Measurements from ENCODE around the gene TEX261.
A peak's percentile ranks its signal among the peaks of the same experiment; 100 is the strongest.

Gene TEX261

DNA sequence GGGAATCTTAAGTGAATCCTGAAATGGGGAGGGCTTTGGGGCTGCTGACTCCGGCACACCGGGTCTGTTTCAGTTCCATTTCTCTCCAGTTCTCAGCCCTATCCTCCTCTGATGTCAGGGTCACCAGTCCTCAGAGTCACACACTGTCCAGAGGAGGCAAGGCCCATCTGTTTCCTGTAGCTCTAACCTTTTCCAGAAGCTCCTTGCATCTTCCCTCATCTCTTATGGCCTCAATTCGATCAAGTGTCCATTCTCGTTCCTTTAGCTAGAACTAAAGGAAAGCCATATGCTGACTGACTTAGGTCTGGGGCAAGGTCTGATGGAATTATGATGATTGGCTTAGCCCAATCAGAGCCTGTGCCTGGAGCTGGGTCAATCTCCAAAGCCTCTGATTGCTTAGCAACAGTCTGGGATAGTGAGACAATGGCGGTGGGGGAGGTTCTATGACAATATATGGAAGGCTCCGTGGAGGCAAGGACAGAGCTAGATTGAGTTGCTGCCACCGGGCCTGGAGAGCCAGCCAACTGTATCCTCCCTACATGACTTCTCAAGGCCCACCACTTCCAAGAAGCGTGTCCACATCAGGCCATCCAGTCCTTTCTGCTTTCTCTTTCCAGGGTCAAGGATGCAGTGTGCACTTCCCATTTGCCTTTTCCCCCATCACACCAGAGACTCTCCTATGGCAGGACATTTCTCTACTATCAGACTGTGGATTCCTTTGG is 11.0 kb downstream of the TEX261 start:
- no peak overlapping the region for H3K27ac ChIP-seq

DNA sequence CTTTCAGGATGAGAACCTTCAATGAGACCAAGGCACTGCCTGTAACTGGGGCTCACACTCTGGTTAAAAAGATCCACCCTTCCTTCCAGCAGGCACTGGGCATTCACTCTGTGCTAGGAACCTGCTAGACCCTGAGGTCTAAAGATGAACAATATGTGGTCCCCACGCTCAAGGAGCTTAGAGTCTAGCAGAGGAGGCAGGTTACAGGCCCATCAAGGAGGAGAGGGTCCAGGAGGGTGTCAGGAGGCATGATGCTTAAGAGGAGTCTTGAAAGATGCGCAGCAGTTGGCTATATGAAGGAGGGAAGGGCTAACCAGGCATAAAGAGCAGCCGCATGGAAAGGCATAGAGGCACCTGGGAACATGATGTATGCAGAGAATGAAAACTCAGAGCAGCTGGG is 11.7 kb downstream of the TEX261 start:
- DNase-seq (ENCODE audit: low read depth, low spot score): no peak
- H3K27ac ChIP-seq: no peak overlapping the region

More for the DNA sequence above, 11.0 kb downstream of the TEX261 start:
- DNase-seq (ENCODE audit: low read depth, low spot score): no peak

DNA sequence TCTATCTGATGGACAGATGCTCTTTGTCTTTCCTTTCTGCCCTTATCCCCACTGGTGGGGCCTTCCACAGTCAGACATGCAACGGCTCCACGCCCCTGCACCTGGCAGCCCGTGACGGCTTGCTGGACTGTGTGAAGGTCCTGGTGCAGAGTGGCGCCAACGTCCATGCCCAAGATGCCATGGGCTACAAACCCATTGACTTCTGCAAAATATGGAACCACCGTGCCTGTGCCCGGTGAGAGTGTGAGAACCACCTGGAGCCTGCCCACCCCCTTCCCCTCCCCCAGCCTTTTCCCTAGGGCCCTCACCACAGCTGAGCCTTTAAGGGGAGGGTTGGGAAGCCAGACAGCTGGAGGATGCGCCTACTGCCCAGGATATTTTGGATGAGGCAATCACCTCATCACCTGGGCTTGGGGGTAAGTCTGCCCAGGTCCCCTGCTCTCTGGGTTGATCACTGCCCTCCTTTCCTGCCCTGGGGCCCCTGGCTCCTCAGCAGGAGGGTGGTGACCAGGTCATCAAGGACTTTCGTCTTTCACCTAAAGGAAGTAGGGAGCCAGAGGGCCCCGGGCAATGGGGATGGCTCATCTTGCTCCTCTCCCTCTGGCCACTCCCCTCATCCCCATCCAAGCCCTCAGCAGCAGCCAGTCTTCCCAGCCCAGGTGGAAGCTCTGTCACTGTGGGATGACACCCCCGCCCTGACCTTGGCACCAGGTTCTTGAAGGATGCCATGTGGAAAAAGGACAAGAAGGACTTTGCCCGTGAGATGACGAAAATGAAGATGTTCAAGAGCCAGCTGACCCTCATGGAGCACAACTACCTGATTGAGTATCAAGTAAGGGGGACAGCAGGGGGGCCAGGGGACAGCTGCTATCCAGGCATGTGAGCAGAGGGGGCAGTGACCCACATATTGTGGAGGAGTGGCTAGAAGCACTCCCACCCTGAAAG is 12.5 kb downstream of the TEX261 start:
- H3K27ac ChIP-seq: no peak overlapping the region
- no peak for DNase-seq (ENCODE audit: low read depth, low spot score)

DNA sequence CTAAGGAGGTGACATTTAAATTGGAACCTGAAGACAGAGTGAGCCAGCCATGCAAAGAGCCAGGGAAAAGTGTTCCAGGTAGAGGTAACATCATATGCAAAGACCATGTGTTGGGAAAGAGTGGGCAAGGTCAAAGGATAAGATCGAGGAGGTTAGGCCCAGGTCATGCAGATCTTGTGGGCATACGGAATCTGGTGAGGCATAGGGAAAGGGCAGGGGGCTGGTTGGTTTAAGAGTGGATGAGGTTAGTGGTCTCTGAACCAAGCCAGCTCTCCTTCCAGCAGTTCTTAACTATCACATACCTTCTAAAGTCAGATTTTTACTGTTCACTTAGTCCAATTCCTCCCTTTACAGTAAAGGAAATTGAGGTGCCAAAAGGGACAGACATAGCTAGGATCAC is 13.3 kb downstream of the TEX261 start:
- no peak for DNase-seq (ENCODE audit: low read depth, low spot score)

DNA sequence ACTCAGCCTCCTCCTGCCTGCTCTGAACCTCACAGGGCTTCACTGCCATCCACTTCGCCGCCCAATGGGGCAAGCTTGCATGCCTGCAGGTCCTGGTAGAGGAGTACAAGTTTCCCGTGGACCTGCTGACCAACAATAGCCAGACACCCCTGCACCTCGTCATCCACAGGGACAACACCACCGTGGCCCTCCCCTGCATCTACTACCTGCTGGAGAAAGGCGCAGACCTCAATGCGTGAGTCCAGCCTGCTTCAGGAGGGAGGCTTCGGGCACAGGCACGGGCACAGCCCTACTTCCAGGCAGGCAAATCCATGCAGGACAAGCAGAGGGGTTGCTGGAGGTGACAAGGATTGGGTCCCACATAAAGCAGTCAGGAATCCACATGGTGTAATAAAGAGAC is 15.0 kb downstream of the TEX261 start:
- H3K27ac ChIP-seq: no peak overlapping the region
- DNase-seq (ENCODE audit: low read depth, low spot score): no peak

More for the DNA sequence above, 13.3 kb downstream of the TEX261 start:
- no peak overlapping the region for H3K27ac ChIP-seq

DNA sequence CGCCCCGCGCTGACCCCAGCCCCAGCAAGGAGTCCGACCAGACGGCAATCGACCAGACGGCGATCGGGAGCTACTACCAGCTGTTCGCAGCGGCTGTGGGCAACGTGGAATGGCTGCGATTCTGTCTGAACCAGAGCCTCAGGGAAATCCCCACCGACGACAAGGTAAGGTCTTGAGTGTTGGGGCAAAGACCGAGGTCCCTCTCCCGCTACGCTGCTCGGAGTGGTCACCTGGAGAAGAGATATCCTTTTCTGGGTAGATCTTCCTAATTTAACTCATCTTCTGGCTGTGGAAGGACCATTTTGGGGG is 15.5 kb downstream of the TEX261 start:
- no peak overlapping the region for H3K27ac ChIP-seq
- DNase-seq (ENCODE audit: low read depth, low spot score): no peak

DNA sequence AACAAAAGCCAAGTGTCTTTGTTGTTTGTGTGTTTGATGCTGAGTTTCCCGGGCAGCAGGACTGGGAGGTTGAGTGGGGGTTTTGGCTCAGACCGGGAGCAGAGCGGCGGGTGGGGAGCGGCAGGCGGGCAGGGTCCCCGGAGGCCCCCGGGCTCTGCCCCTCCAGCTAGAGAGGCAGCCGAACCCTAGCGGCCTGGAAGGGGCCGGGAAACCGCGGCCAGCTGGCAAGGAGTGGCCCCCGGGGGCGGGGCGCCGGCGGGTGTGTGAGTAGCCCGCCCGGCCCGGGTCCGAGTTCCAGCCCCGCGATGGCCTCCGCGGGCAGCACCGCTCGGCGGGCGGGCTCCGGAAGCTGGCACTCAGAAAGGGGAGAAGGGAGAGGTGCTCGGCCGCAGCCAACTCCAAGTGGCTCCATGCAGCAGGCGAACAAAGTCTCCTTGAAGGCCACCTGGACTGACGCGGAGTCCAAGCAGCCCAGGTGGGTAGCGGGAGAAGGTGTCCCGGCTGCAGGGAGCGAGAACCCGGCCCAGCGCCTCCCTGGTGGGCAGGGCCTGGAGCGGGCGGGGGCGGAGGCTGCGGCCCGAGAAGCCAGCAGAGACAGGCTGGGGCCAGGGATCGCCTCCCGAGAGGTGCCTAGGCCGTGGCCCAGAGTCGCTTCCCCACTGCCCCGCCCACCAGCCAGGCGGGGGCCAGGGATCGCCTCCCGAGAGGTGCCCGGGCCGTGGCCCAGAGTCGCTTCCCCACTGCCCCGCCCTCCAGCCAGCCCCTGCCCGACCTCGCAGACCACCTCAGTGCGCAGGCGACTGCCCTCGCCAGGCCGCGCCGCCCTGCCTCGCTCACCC is 16.1 kb downstream of the TEX261 start, which contains the start of gene ANKRD53:
ANKRD53 (plus strand) TSS at position 290 of the 839 bp plus-strand sequence; CDS start at position 306, 16 bp downstream.
- peak within 1 kb of the TSS; percentile 26 for H3K27ac ChIP-seq
- DNase-seq (ENCODE audit: low read depth, low spot score): no peak

DNA sequence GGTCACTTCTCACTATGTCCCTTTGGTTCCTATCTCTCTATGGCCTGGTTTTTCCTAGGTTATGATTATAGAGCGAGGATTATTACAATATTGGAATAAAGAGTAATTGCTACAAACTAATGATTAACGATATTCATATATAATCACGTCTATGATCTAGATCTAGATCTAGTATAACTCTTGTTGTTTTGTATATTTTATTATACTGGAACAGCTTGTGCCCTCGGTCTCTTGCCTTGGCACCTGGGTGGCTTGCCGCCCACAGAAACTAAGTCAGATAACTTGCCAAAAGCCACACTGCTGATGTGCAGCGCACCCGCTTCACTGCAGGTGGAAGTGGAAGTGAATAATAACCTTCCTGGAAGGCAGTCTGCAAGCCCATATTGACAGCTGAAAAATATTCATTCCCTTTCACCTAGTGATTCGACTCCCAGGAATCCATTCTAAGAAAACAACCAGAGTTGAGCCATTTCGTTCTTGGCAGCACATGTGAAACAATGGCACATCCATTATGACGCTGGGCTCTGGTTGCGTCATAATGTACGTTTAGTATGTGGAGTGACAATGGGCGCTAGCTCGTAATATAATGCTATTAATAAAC is 17.0 kb downstream of the TEX261 start:
- peak; percentile 56 for DNase-seq (ENCODE audit: low read depth, low spot score)
- peak overlapping the region; percentile 26 for H3K27ac ChIP-seq

DNA sequence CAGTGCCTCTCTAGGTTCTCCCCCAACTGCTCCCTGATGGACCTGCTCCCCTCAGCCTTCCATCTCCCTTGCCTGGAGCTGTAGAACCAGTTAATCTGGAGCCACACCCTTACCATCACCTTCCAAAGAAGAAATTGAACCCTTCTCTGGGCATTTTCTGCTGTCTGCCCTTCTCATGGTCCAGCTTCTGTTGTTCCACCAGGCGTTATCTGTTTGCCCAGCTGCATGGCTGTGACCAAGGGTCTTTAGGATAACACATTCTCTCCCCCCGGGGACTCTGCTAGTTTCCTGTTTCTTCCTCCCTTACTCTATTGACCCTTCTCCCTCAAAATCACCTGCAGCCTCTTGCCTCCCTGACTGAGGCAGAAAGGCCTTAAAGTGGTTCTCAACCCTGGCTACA is 19.4 kb downstream of the TEX261 start:
- no peak for DNase-seq (ENCODE audit: low read depth, low spot score)
- no peak overlapping the region for H3K27ac ChIP-seq

DNA sequence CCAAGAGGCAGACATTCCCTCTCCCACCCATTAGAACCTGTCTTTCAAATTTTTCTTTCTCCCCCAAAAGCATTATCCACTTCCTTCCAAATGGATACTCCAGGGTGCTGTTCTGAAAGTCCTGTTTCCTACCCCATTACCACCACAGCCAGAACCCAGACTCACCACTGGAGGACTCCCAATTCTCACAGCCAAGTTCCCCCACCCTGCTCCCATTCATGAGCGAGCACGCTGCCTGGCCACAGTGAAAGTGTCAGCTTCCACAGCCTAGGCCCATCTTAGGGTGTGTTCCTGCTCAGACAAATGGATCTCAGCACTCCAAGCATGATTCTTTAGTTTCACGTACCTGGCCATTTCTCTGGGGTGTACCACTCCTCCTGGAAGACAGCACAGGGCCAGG is 20.1 kb downstream of the TEX261 start:
- DNase-seq (ENCODE audit: low read depth, low spot score): no peak
- no peak overlapping the region for H3K27ac ChIP-seq

DNA sequence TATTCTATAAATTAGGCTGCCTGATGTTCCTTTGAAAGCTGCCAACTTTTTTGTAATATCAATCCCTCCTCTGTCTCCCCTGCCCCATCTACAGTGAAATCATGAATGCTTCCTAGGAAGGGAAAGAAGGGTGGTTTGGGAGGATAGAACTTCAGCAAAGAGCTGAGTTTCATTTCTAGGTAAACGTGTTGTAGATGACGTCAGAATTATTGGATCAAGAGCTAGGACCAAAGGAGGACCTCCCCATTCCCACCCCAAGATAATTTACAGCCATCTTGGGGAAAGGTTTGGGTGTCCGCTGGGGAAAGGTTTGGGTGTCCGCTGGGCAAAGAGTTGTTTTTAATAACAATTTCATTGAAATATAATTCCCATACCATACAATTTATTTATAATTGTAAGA is 27.5 kb downstream of the TEX261 start:
- H3K27ac ChIP-seq: no peak overlapping the region
- no peak for DNase-seq (ENCODE audit: low read depth, low spot score)

DNA sequence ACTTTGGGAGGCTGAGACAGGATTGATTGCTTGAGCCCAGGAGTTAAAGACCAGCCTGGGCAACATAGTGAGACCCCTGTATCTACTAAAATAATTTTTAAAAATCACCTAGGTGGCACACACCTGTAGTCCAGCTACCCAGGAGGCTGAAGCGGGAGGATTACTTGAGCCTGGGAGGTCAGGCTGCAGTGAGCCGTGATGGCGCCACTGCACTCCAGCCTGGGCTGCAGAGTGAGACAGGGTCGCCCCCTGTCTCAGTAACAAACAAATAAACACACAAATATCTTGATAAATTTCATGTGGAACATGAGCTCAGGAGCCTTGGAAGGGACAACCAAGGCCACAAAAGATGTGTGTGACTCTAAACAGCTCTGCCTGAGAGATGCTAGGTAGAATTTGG is 28.0 kb downstream of the TEX261 start:
- H3K27ac ChIP-seq: no peak overlapping the region
- no peak for DNase-seq (ENCODE audit: low read depth, low spot score)

DNA sequence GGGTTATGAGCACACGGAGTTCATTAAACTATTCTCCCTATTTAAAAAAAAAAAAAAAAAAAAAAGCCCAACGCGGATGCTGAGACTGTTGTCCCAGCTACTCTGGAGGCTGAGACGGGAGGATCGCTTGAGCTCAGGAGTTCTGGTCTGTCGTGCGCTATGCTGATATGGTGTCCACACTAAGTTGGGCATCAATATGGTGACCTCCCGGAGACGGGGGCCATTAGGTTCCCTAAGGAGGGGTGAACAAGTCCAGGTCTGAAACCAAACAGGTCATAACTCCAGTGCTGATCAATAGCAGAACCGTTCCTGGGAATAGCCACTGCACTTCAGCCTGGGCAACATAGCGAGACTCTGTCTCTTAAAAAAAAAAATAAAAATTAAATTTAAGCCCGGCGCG is 29.2 kb downstream of the TEX261 start:
- no peak for DNase-seq (ENCODE audit: low read depth, low spot score)
- no peak overlapping the region for H3K27ac ChIP-seq

DNA sequence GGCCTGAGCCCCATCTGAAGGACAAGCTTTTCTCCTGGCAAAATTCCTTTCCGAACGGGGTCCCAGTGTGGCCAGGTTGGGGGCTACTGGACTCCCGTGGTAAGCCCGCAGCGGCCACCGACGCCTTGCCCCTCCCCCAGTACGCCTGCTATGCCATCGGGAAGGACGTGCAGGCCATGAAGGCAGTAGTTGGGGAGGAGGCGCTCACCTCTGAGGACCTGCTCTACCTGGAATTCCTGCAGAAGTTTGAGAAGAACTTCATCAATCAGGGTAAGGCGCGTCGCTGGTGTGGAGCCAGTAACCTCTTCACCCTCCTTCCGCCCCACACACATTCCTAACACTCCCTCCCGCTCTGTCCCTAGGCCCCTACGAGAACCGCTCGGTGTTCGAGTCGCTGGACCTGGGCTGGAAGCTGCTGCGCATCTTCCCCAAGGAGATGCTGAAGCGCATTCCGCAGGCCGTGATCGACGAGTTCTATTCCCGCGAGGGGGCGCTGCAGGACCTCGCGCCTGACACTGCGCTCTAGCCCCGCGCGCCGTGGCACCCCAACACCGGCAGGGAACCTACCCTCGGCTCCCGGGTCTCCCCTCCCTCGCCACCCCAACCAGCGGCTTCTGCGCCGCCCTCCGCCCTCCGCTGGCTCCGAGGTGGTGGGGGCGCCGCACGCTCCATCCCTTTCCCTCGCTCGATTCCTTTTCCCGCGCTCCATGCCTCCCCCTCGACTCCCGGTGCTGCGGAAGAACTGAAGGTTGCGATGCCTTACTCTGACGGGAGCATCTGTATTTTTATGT is 29.9 kb downstream of the TEX261 start:
- DNase-seq (ENCODE audit: low read depth, low spot score): no peak
- H3K27ac ChIP-seq: no peak overlapping the region

DNA sequence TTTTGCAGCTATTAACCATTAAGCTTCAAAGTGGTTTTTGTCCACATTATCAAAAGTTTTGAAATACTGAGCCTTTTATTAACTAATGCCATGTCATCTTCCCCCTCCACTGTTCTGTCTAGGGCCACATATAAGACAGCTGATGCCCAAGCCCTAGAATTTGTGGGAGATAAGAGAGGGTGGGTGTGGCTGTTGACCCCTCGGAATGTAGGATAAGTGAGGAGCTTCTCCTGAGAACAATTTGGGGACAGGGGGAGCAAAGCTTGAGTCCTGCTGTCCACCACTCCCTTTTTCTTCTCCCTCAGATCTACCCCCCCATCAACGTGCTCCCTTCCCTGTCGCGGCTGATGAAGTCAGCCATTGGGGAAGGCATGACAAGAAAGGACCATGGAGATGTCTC is 30.5 kb downstream of the TEX261 start:
- H3K27ac ChIP-seq: no peak overlapping the region
- no peak for DNase-seq (ENCODE audit: low read depth, low spot score)

DNA sequence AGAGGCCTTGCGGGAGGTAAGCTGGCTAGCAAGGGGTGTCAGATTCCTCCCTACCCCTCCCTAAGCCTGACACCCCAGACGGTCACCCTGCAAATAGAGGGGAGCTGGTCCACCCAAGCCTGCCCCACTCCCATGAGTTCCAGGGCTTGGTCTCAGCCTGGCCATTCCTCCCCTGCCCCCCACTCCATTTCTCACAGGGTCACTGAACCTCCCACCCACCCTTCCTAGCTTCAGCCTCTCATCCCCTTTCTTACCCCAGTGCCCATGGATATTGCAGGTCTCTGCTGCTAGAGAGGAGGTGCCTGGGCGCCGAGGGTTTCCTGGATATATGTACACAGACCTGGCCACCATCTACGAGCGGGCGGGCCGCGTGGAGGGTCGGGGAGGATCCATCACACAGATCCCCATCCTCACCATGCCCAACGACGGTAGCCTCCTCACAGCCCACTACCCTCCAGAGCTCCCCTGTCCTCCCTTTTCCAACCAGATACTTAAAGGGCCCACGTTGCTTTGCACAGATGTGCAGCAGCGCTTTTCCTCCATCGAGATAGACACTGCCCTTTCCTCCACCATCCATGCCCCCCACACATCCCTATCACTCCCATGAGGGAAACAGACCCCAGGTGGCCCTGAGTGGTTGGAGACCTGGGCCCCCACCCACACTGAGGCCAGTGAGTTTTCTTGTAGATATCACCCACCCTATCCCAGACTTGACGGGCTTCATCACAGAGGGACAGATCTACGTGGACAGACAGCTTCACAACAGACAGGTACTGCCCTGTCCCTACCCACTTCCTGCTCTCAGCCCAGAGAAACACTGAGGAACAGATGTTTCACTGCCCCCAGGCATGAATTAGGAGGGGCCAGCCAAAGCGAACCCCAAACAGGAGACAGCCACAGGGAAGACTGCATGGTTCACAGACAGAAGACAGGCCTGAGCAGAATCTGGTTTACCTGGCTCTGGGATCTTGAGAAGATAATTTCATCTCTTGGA is 31.5 kb downstream of the TEX261 start:
- no peak overlapping the region for H3K27ac ChIP-seq
- no peak for DNase-seq (ENCODE audit: low read depth, low spot score)

DNA sequence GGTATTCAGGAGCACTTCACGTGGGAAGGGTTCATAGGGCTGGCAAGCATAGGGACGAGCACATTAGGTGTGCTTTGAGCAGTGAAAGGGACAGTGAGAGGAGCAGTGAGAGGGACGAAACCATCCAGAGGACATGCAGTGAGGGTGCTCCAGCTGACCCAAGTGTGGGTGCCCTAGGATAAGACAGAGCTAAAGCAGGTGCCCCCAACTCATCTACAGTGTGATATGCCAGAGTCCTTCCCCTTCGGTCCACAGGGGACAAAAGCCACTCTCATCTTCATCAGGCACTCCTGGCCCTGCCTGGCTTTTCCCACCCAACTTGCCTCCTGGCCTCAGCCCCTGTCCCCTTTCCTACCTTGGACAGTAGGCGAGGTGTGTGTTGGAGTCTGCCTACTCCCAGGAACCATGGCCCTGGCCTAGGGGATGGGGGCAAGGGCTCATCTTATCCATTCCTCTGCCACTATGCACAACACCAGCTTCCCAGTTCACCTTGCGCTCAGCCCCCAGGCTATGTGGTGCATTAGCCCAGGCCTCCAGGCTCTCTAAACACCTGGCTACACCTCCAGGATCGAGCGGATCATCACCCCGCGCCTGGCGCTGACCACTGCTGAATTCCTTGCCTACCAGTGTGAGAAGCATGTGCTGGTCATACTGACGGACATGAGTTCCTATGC is 32.3 kb downstream of the TEX261 start:
- no peak for DNase-seq (ENCODE audit: low read depth, low spot score)
- no peak overlapping the region for H3K27ac ChIP-seq

DNA sequence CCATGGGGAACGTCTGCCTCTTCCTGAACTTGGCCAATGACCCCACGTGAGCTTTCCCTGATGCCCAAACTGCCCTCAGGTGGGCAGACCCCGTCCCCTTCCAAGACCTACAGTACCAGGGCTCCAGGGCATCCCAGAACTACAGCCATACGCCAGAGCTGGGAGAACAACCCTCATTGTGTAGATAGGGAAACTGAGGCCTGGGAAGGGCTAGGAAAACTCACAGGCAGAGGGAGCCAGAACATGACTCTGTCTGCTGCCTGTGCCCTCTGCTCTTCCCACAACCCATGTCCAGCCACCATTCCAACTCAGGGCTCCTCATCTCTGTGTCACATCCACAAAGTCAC is 33.1 kb downstream of the TEX261 start:
- H3K27ac ChIP-seq: no peak overlapping the region
- DNase-seq (ENCODE audit: low read depth, low spot score): no peak
